Duodenal mucosa (tissue), 2 donors: Measurements from ENCODE around the gene C12orf54.
"Not testable (repeated sequence)": the region's sequence is repeated elsewhere in the genome, so short reads cannot be mapped to it uniquely, and the experiment has no call there.

ENCODE experiments used
- H3K27ac ChIP-seq: one replicate; pipeline ENCODE4 v1.7.0; 2013; ENCODE audit warnings: low read depth, low read length
- H3K27me3 ChIP-seq, 2 donors: one replicate each; pipeline ENCODE4 v1.7.0; 2013; ENCODE audit warnings: low read length in 2 of 2, control low read depth in 1 of 2; ENCODE audit not compliant: insufficient read depth in 2 of 2, control insufficient read depth in 1 of 2
- H3K36me3 ChIP-seq, 2 donors: one replicate each; pipeline ENCODE4 v1.7.0; 2013; ENCODE audit warnings: low read length in 2 of 2, control low read depth in 1 of 2; ENCODE audit not compliant: insufficient read depth in 2 of 2, control insufficient read depth in 1 of 2
- H3K4me1 ChIP-seq, 2 donors: one replicate each; pipeline ENCODE4 v1.7.0; 2013; ENCODE audit warnings: low read length in 2 of 2, control low read depth in 1 of 2; ENCODE audit not compliant: insufficient read depth in 2 of 2, control insufficient read depth in 1 of 2
- H3K4me3 ChIP-seq, 2 donors: one replicate each; pipeline ENCODE4 v1.7.0; 2013; ENCODE audit warnings: low read length in 2 of 2, low read depth in 1 of 2
- H3K9ac ChIP-seq, 2 donors: one replicate each; pipeline ENCODE4 v1.7.0; 2013; ENCODE audit warnings: low read length in 2 of 2, low read depth in 1 of 2
- H3K9me3 ChIP-seq, 2 donors: one replicate each; pipeline ENCODE4 v1.7.0; 2013; ENCODE audit warnings: low read length in 2 of 2, control low read depth in 1 of 2; ENCODE audit not compliant: control insufficient read depth in 1 of 2

C12orf54 gene

GRCh38 chr12:48500281-48500680 lies 18.0 kb downstream of the C12orf54 start:
- H3K9me3 ChIP-seq, H3K4me3 ChIP-seq, H3K4me1 ChIP-seq, H3K9ac ChIP-seq, H3K27me3 ChIP-seq, H3K27ac ChIP-seq, H3K36me3 ChIP-seq: not testable (repeated sequence)

- H3K27me3 ChIP-seq = not testable (repeated sequence)
Observed at GRCh38 chr12:48506836-48507235, 24.5 kb downstream of the C12orf54 start.

GRCh38 chr12:48508987-48509386 lies 26.7 kb downstream of the C12orf54 start:
- H3K9ac ChIP-seq = no peak overlapping the region
- no peak overlapping the region for H3K27ac ChIP-seq
- no peaks in the 10 kb centered on the region for H3K36me3 ChIP-seq
- H3K4me3 ChIP-seq = no peak overlapping the region
- H3K27me3 ChIP-seq = no peaks in the 10 kb centered on the region
- peaks cover 0 to 3% of the 10 kb centered on the region in 2 donors for H3K9me3 ChIP-seq
- no peaks in the 10 kb centered on the region for H3K4me1 ChIP-seq

More at GRCh38 chr12:48506836-48507235, 24.5 kb downstream of the C12orf54 start:
- not testable (repeated sequence) for H3K4me3 ChIP-seq, H3K36me3 ChIP-seq, H3K9me3 ChIP-seq, H3K9ac ChIP-seq, H3K27ac ChIP-seq, H3K4me1 ChIP-seq

- Histone ChIP-seq H3K4me3 (no peak overlapping the region), H3K36me3 (no peaks in the 10 kb centered on the region), H3K4me1 (no peaks in the 10 kb centered on the region), H3K27ac (no peak overlapping the region), H3K9me3 (peaks cover 0 to 3% of the 10 kb centered on the region in 2 donors), H3K27me3 (no peaks in the 10 kb centered on the region), H3K9ac (no peak overlapping the region)
Observed at GRCh38 chr12:48510111-48510510, 27.8 kb downstream of the C12orf54 start.

- Histone ChIP-seq H3K36me3 (no peaks in the 10 kb centered on the region), H3K9ac (no peak overlapping the region), H3K27ac (no peak overlapping the region), H3K27me3 (no peaks in the 10 kb centered on the region), H3K4me3 (no peak overlapping the region), H3K4me1 (no peaks in the 10 kb centered on the region), H3K9me3 (peaks cover 0 to 3% of the 10 kb centered on the region in 2 donors)
Observed at GRCh38 chr12:48512855-48513254, 30.6 kb downstream of the C12orf54 start.

GRCh38 chr12:48514728-48515127 lies 32.4 kb downstream of the C12orf54 start:
- H3K9me3 ChIP-seq = peaks cover 0 to 3% of the 10 kb centered on the region in 2 donors
- no peaks in the 10 kb centered on the region for H3K4me1 ChIP-seq
- H3K27ac ChIP-seq = no peak overlapping the region
- no peak overlapping the region for H3K4me3 ChIP-seq
- no peaks in the 10 kb centered on the region for H3K27me3 ChIP-seq
- no peak overlapping the region for H3K9ac ChIP-seq
- no peaks in the 10 kb centered on the region for H3K36me3 ChIP-seq

GRCh38 chr12:48520381-48520780 lies 38.1 kb downstream of the C12orf54 start:
- not testable (repeated sequence) for H3K27me3 ChIP-seq, H3K9me3 ChIP-seq, H3K4me3 ChIP-seq, H3K27ac ChIP-seq, H3K9ac ChIP-seq, H3K36me3 ChIP-seq, H3K4me1 ChIP-seq

- no peak within 1 kb of the TSS for H3K9ac ChIP-seq
- H3K4me1 ChIP-seq = no peaks in the 10 kb centered on the region
- no peak within 1 kb of the TSS for H3K27ac ChIP-seq
- H3K4me3 ChIP-seq = no peak within 1 kb of the TSS
- no peaks in the 10 kb centered on the region for H3K36me3 ChIP-seq
- H3K27me3 ChIP-seq = no peaks in the 10 kb centered on the region
- no peaks in the 10 kb centered on the region for H3K9me3 ChIP-seq
Observed at GRCh38 chr12:48525332-48525731, 43.0 kb downstream of the C12orf54 start, which contains the start of gene OR8S1. Gene OR8S1 (plus strand): TSS chr12:48525632. CDS start chr12:48525632, 0 bp downstream.

- Histone ChIP-seq H3K4me3 (no peak overlapping the region), H3K36me3 (no peaks in the 10 kb centered on the region), H3K4me1 (no peaks in the 10 kb centered on the region), H3K9ac (no peak overlapping the region), H3K9me3 (no peaks in the 10 kb centered on the region), H3K27me3 (no peaks in the 10 kb centered on the region), H3K27ac (no peak overlapping the region)
Observed at GRCh38 chr12:48527891-48528670, 45.8 kb downstream of the C12orf54 start.

- Histone ChIP-seq H3K9me3 (no peaks in the 10 kb centered on the region), H3K4me1 (no peaks in the 10 kb centered on the region), H3K4me3 (no peak overlapping the region), H3K36me3 (no peaks in the 10 kb centered on the region), H3K27ac (no peak overlapping the region), H3K27me3 (no peaks in the 10 kb centered on the region), H3K9ac (no peak overlapping the region)
Observed at GRCh38 chr12:48532601-48533000, 50.3 kb downstream of the C12orf54 start.
